HG02885 (cell line): ENCODE results near the gene DNA2.
"Not testable (repeated sequence)": the region's sequence is repeated elsewhere in the genome, so short reads cannot be mapped to it uniquely, and the experiment has no call there.

Source experiments
- ATAC-seq: cut with Tn5 transposase; IDR thresholded peaks from one replicate; pipeline ENCODE4 v1.9.1; 2021; ENCODE audit warnings: mild to moderate bottlenecking; ENCODE audit not compliant: unreplicated experiment, poor library complexity

DNA2 gene

GRCh38 chr10:68471586-68472408 lies at the start of gene DNA2:
Gene DNA2, minus strand, starts transcription at chr10:68471973. Its CDS starts 109 bp downstream, at chr10:68471864.
- ATAC-seq, result peak; percentile 95

GRCh38 chr10:68518609-68519008 lies 46.8 kb upstream of the DNA2 start:
- not testable (repeated sequence) for ATAC-seq

DNA sequence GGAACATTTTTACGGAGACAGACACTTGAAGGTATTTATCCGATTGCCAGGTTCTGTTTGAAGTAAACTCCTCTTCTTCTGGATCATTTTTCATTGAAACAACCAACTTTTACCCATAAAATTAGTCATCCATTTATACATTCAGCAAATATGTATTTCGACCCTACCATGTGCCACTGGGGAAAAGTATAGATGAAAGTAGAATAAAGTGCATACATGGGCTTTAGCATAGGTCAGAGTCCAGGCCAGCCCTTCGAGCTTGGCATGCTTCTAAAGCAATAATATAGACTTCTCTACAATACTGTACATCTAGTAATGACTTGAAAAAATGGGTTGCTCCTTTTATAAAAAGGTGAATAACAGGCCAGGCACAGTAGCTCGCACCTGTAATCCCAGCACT lies 45.4 kb upstream of the DNA2 start:
- no peak for ATAC-seq

DNA sequence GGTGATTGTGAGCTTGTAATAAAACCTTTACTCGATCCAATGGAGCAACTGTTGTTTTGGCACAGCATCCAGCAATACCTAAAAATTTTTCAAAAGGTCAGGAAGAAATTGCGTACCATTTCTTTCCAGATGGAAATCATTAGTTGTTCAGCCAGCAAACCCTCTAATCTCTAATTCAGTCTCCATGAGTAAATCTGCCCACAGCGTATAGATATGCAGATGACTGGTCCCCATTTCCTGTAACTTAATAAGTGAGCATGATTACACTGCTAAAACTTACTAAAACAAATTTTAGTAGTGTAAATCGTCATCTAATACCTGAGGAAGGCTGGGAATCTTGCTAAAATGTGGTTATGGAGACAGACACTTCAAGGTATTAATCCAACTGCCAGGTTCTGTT lies 45.0 kb upstream of the DNA2 start:
- no peak for ATAC-seq

GRCh38 chr10:68516216-68516615 lies 44.4 kb upstream of the DNA2 start:
- ATAC-seq, result not testable (repeated sequence)

DNA sequence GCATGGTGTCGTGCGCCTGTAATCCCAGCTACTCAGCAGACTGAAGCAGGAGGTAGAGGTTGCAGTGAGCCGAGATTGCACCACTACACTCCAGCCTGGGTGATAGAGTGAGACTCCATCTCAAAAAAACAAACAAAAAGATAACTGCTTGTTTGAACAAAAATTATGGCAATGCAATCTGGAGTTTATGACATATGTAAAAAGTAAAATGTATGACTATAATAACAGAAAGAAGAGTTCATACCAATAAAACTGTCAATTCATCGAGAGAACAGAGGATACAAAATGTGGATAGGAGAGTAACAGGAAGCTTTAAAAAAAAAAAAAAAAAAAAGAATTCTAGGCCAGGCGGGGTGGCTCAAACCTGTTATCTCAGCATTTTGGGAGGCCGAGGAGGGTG lies 36.3 kb upstream of the DNA2 start:
- no peak for ATAC-seq

GRCh38 chr10:68506411-68506810 lies 34.6 kb upstream of the DNA2 start:
- ATAC-seq, result no peak

DNA sequence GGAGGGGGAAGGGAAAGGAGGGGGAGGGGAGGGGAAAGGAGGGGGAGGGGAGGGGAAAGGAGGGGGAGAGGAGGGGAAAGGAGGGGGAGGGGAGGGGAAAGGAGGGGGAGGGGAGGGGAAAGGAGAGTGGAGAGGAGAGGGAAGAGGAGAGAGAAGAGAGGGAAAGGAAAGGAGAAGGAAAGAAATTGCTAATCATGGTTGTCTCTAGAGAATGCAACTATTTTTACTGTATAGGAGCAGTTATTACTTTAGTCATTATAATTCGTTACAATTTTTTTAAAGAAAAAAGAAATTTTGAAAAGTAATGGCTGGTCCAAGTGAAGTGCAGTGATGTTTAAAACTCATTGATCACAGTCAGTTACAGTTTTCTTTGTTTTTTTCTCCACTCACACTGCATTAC lies 31.1 kb upstream of the DNA2 start:
- no peak for ATAC-seq

DNA sequence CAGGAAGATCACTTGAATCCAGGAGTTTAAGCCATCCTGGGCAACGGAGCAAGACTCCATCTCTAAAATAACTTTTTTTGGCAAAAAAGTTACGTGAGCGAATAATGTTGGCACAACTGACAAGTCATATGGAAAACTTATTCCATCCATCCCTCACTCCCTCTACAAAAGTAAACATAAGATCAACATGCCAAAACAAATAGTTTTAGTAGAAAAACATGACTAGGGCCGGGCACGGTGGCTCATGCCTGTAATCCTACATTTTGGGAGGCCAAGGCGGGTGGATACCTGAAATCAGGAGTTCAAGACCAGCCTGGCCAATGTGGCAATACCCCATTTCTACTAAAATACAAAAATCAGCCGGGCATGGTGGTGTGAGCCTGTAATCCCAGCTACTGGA lies 29.9 kb upstream of the DNA2 start:
- no peak for ATAC-seq

DNA sequence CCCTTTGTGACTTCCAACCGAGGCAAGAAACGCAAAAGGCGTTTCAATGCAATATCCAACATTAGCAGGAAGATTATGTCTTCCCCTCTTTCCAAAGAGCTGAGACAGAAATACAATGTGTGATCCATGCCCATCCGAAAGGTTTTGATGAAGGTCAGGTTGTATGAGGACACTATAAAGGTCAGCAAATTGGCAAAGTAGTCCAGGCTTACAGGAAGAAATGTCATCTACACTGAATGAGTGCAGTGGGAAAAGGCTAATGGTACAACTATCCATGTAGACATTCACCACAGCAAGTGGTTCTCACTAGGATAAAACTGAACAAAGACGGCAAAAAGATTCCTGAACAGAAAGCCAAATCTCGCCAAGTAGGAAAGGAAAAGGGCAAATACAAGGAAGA lies 27.8 kb upstream of the DNA2 start:
- ATAC-seq, result no peak

DNA sequence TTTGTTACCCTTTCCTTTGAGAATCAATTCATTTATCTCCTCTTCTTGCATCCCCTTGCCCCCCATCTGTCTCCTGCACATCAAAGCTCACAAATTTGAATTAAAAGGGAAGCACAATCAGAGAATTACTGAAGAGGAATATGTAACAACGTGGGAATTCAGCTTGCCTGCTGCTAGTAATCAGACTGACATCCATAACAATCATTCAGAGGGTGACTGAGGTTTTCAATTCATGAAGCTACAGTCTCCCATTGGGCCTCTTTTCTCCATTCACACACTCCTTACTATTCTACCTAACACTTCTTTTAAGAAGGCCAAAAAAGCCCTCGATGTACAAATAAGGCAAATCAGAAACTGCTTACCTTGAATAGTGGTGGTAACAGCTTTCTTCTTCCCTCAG lies 24.3 kb upstream of the DNA2 start:
- no peak for ATAC-seq

- ATAC-seq, result no peak
Observed at GRCh38 chr10:68492118-68492517, 20.3 kb upstream of the DNA2 start.

DNA sequence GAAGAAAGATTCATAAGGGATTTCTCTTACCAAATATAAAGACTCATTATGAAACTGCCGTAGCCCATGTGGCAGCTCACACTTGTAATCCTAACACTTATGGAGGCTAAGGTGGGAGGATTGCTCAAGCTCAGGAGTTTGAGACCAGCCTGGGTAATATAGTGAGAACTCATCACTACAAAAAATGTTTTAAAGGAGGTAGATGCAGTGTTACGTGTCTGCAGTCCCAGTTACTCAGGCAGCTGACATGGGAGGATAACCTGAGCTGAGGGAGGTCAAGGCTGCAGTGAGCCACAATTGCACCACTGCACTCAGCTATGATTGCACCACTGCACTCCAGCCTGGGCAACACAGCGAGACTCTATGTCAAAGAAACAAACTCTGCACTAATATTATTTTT lies 18.1 kb upstream of the DNA2 start:
- ATAC-seq, result no peak

- ATAC-seq, result no peak
Observed at GRCh38 chr10:68474021-68474420, 2.2 kb upstream of the DNA2 start.

DNA sequence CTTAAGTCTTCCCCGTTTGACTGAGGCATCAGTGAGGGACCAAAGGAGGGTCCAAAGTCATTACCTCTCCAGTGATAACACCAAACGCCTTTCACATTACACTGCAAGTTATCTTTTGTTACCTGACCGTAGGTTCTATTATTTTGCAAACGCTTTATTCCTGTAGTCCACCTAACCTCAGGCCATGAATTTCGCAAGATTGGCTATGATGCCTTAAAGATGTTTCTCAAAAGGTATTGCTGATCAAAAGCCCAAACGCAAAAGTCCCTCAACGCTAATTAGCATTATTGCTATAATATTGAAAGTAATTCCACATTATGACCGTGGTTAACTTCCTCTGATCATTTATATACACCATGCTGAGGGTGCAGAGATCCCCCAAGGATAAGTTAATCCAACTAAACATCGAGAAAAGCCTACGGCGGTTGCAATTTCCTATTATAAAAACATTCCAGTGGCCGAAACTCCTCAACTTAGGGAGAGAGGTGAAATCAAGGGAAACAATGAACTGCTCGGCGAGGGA lies 649 bp downstream of the DNA2 start:
- no peak for ATAC-seq

DNA sequence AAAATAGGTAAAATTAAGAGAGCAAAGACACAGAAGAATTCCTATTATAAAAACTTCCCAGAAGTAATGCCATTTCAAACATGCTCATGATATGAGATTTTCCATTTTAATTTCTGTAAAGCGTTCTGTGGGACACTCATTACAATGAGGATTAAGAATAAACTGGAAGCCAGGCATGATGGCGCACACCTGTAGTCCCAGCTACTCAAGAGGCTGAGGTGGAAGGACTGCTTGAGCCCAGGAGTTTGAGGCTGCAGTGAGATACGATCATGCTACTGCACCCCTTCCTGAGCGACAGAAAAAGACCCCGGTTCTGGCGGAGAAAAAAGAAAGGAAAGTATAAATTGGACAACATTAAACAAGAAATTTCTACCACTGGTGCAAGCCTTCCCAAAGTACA lies 1.5 kb downstream of the DNA2 start:
- no peak for ATAC-seq

- ATAC-seq, result no peak
Observed at GRCh38 chr10:68469838-68470237, 1.9 kb downstream of the DNA2 start.

- not testable (repeated sequence) for ATAC-seq
Observed at GRCh38 chr10:68464729-68465128, 7.0 kb downstream of the DNA2 start.

DNA sequence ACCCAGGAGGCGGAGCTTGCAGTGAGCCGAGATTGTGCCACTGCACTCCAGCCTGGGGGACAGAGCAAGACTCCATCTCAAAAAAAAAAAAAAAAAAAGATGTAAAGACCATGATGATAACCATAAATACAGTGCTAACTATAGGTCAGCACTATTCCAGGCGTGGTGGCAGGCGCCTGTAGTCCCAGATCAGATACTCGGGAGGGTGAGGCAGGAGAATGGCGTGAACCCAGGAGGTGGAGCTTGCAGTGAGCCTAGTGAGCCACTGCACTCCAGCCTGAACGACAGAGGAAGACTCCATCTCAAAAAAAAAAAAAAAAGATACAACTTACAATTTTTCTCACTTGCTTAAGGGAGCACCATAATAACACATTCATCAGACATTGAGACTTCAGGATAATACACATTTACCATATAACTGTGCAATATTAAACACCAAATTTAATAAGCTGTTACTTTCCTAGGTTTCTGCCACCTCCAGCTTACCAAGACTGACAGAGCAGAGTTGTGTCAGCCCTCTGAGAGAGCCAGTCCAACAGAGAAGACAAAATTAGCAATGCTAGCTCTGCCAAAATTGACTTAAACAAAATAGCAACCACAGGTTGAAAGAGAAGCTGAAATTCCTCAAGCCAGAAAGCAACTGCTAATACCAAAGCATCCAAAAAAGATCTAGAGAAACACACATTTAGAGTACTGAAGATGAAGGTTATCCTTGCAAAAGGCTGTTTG lies 8.2 kb downstream of the DNA2 start:
- peak; percentile 62 for ATAC-seq

- no peak for ATAC-seq
Observed at GRCh38 chr10:68462536-68462935, 9.2 kb downstream of the DNA2 start.

DNA sequence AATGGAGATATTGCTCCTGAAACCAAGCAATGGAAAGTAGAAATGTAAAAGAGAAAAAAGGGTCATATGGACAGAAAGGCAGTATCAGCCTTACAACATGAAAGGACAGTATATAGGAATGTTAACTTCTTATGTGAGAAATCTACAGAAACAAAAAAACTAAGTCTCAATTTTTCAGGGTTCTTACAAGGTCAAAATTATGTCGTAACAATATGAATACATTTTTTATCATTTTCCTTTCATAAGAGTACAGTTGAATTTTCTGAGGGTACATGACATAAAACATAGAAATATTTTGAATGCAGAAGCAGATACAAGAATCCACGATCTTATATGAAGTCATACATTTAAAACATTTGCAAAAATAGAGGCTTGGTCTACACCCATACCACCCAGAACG lies 10.7 kb downstream of the DNA2 start:
- ATAC-seq, result no peak
